H4 (cell line): ENCODE results near the gene CDT1. TPM values are rescaled to one million over a fixed set of nuclear protein-coding genes. Genes with fewer than 3 reads are reported as not detected.
"Not testable (repeated sequence)": the region's sequence is repeated elsewhere in the genome, so short reads cannot be mapped to it uniquely, and the experiment has no call there.

ENCODE experiments used
- DNase-seq: peaks from one replicate; pipeline ENCODE4 v3.0.0-alpha.2; 2015; ENCODE audit warnings: low spot score
- total RNA-seq: library from RNA; depleted of rRNA; stranded (reverse); fragments of >200 nt; shearing (Covaris generic); gene quantifications from 2 replicates; pipeline ENCODE4 v1.2.3, GENCODE V29; 2014

CDT1 gene
- total RNA-seq, 1 experiment from 2014 or later = 26.4 TPM

DNA sequence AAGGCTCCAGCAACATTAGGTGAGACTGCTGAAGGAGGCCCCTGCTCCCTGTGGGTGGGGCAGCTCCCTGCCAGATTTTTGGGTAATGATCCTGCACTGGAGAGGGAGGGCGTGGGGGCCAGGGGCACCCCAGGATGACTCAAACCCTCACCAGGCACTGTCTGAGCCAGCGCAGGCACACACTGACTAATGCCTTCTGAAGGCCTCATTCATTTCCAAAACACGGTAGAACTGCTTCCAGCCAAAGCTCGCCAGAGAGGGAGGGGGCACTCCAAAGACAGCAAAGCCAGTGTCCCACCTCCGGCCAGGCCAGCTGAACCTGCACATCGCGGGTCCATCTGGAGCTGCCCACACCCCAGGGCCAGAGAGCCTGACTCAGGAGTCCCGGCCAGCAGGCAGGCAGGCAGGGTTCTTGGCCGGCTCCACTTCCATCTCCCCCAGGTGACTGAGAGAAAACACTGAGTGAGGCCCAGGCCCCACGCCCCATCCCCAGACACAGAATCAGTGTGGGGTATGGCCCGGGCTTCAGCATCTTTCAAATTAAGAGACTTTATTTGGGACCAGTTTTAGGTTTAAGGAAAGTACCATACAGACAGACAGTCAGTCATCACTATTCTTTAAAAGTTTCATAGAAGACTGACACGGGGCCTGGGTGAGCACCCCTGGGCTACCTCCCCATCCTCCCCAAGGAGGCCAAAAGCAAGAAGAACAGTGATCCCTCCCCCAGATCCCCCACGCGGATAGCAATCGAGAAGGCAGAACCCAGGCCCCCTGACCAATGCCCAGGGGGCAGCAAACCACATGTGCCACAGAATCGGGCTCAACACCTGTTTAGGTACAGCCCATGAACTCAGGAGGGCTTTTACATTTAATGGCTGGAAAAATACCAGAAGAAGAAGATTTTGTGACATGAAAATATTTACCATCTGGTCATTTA lies 20.9 kb upstream of the CDT1 start:
- DNase-seq = no peak

DNA sequence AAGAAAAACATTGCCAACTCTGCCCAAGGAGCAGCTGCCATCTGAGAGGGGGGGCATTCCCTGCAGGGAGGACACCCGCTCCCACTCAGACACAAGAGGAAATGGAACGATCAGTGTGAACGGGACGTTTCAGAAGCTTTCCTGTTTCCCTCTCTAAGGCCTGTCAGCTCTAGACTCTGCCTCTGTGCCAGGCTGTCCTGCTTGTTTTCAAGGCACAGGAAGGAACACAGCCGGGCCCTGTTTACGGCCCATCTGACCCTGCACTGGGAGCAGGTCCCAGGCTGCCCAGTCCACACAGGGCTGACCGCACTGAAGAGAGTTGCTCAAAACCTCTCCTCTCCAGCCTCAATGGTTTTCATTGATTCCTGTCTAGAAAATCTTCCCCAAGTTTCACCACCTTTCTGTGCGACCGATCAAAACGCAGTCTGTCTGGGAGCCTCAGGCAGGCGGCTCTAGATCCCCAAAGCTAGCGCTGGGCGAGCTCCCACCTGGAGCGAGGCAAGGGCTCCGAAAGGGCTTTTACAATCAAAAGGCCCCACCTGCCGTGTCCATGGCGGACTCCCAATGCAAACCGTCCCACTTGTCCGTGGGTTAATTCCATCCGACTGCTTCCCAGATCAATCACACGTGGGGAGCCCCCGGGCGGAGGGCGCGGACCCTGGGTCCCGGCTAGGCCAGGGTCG lies 20.1 kb upstream of the CDT1 start:
- DNase-seq = no peak

DNA sequence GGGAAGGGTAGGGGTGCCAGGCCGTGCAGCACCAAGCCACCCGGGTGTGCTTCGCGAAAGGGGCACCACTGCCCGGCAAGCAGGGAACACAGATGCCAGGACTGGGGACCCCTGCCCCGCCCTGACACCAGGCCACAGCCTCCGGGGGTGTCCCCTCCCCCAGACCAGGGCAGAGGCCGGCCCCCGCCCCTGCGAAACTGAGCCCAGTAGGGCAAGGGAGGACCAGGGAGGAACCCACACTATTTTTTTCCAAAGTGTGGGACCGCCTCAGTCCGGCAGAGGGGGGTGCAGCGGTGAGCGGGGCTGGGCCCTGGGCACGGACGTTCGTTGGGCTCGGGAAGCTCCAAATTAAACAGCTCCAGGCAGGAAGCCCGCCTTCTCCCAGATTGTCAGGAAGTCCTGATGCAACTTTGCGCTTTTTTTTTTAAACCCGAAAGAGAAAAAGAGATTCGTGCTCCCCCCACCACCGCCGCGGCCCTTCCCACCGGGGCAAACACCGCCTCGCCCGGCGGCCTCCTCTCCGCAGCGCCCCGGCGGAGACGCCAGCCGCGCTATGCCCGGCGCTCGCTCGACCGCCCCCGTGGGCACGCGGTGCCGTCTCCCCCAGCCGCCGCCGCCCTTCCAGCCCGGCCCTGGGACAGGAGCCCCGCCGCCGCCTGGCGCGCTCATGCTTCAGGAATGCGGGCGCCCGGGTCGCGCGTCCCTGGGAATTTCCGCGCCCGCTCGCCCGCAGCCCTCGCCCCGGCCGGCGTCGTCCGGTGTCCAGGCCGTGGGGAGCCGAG lies 19.3 kb upstream of the CDT1 start:
- DNase-seq = peak; percentile 79

DNA sequence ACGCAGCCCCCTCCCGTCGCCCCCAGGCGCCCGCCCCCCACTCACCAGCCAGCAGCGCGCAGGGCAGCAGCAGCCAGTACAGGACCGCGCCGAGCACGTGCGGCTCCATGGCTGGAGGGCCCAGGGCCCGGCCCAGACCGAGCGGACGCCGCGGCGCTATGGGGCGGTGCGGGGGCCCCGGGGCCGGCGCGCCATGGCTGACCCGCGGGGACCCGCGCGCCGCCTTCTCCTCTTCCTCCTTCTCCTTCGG lies 18.8 kb upstream of the CDT1 start:
- no peak for DNase-seq

DNA sequence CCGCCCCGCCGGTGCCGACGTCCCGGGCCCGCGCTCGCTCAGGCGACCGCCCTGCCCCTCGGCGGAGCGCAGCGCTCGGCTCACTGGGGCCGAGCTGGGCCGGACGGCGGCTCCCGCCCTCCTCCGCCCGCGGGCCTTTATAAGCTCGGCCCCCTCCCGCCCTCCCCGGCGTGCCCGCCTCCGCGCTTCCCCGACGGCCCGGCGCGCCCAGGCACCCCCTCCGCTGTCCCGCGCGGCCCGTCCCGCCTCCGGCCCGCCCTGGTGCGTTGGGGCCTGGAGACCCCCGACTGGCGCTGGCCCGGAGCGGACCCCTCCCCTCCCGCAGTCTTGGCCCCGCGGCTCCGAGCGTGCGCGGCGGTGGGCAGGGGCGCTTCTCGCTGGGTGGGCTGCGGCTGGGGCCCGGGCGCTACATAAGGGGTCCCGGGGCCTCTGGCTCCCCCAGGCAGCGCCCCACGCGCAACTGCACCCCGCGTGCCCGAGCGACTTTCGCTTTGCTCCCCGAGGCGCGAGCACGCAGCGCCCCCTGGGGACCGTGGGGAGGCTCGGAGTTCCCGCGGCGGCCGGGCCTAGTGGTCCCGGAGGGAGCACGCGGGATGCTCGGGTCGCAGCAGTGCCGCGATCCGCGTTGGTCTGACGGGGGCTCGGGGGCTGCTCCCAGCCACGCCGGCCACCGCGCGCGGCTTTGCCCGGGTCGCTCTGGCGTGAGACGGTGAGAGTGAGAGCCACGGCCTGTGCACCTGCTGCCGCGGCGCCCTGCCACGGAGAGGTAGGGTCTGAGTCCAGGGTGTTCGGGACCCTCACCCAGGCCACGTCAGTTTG lies 18.3 kb upstream of the CDT1 start, which contains the start of gene PIEZO1:
Gene PIEZO1, minus strand, starts transcription at position 115 of the 819 bp plus-strand sequence. CDS start 256 bp downstream, outside the sequence.
- DNase-seq = no peak

DNA sequence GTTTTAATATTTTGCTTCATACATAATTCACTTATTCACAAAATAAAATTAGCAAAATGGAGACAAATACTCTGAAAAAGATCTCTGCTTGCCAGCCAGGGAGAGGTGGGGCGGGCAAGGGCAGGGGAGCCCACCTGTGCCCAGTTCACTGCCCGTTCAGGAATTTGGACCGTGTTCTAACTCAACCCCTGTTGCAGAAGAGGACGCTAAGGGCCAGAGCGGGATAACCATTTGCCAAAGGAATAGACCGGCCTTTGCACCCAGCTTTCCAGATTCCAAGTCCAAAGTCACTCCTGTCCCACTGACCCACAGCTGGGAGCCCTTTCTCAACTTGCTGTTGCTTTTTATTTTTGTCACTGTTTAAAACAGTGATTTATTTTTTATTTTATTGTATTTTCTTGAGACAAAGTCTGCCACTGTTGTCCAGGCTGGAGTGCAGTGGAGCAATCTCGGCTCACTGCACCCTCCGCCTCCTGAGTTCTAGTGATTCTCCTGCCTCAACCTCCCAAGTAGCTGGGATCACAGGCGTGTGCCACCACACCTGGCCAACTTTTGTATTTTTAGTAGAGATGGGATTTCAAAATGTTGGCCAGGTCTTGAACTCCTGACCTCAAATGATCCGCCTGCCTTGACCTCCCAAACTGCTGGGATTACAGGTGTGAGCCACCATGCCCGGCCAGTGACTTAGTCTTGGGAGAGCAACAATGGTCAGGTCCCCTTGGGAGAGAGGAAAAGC lies 15.8 kb upstream of the CDT1 start:
- no peak for DNase-seq

DNA sequence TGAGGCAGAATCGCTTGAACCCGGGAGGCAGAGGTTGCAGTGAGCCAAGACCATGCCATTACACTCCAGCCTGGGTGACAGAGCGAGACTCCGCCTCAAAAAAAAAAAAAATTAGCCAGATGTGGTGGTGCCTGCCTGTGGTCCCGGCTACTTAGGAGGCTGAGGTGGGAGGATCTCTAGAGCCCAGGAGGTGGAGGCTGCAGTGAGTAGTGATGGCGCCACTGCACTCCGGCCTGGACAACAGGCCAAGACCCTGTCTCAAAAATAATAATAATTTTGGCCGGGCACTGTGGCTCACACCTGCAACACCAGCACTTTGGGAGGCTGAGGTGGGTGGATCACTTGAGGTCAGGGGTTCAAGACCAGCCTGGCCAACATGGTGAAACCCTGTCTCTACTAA lies 14.8 kb upstream of the CDT1 start:
- DNase-seq = not testable (repeated sequence)

DNA sequence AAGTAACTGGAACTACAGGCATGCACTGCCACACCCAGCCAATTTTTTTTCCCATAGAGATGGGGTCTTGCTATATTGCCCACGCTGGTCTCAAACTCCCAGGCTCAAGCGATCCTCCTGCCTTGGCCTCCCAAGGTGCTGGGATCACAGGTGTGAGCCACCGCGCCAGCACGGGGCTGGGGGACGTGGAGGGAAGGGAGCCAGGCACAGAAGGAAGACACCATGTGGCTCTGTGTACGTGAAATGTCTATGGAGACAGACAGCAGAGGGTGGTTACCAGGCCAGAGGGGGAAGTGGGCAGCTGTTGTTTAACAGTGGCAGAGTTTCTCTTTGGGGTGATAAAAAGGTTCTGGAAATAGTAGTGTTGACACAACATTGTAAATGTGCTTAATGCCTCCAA lies 14.0 kb upstream of the CDT1 start:
- no peak for DNase-seq

DNA sequence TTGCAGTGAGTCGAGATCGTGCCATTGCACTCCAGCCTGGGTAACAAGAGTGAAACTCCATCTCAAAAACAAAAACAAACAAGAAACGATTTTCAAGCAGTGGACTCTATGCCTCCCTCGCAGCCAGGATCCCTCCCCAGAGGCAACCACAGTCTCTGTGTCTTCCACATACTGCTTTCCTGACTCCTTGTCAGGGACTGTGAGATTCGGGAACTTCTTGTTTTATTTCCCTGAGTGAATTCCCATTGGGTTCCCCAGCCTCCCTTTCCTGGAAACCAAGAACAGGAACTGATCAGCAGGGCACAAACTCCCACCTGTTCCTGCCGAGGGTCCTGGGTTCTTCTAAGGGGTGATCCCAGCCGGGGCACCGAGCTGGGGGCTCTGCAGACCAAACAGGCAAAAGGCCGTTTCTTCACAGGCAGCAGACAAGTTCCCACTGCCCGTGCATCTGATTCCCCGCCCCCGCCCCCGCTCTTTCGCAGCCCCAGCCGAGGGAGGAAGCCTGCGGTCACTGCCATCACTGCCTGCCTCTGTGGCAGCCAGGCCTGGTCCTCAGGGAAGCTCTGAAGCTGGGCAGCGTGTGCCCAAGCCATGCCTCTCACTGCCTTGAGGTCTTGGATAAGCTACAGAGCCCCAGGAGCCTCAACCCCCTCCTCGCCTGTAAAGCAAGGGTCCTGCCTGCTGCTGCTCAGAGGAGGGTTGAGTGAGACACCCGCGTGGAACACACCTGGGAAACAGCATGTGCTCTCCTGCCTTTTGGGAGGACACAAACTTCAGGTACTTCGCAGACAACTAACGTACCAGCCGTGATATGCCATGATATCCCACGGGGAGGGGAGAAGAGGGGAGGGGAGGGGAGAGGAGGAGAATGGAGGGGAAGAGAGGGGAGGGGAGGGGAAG lies 13.0 kb upstream of the CDT1 start:
- no peak for DNase-seq

DNA sequence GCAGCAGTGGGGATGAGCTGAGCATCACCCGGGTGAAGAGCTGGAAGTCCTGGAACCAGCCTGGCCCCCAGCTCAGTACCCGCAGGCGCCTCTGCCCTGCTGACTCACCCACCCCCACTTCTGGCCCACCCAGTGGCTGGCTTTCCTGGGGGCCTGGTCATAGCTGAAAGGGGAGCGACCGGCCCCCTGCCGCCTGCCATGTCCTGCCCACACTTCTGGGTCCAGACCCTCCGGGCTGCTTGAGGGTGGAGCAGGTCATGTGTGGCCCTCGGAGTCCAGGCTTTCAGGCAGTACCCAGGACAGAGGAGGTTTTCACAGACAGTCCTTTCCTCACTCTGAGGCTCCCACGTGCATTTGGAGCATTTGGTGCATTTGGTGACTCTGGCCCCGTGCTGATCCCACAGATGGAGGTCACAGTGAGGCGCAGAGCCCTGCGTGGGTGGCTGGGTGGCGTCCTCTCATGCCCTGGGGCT lies 11.5 kb upstream of the CDT1 start:
- DNase-seq = no peak

DNA sequence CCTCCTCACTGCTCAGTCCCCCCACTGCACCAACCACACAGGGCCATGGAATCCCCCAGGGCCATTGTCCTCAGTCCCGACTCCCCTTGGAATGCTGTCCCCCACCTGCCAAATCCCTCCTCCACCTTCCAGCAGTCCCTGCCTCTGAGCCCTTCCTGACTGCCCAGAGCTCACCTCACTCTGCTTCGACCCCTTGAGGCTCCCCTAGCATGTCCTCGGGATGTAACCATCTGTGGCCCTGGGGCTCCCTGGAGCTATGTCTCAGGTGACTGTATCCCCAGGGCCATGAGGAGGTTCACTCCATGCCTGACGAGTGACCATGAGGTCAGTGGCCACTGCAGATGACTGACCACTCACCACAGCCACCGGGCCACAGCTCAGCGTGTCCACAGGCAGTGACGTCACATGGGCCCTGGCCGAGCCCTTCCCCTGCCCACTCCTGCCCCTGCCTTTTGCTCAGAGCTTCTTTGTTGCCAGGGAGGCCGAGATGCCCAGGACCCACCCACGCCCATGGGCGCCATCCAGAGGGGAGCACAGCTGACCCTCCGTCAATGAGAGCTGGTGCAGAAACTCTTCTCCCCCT lies 10.8 kb upstream of the CDT1 start:
- no peak for DNase-seq

DNA sequence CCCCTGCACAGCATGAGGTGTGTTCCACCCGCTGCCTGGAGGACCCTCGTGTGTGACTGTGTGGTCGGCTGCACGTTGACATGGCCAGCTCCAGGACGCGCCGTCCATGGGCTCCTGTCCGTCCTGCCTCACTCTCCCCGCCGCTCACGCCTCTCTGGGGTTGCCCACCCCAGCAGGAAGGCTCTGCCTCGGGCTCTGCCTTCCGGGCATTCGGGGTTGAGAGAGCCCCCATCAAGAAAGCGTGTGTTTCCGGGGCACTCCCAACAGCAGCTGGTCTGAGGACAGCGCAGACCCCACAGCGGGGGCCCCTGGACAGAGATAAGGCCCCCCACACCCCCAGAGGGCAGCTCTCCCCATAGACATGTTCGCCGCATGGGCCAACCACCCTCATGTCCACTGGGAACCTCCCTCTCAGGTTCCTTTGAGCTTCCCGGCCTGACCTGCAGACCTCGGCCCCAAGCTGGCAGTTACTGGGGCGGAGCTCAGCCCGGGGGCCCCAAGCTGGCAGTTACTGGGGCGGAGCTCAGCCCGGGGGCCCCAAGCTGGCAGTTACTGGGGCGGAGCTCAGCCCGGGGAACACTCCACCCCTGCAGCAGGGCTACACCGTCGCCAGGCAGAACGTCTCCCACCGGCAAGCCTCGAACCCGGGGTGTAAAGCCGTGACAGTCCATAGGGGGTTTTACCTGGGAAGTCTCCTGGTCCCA lies 10.2 kb upstream of the CDT1 start:
- no peak for DNase-seq

DNA sequence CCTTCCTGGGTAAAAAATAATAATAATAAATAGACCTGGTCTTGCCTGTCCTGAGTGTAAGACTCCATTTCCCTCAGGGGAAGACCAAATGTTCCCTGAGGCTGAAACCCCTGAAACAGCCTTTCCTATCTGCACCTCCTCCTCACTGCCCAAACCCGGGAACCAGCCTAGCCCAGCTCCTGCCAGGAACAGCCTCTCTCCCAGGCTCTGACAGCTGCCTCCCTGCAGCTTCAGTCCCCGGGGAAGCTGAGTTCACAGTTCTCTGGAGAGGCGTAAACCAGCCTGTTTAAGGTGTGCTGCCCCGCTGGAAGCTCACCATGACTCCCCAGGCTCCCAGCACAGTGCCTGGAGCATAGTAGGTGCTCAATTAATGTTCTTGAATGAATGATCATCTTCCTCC lies 7.3 kb upstream of the CDT1 start:
- DNase-seq = no peak

DNA sequence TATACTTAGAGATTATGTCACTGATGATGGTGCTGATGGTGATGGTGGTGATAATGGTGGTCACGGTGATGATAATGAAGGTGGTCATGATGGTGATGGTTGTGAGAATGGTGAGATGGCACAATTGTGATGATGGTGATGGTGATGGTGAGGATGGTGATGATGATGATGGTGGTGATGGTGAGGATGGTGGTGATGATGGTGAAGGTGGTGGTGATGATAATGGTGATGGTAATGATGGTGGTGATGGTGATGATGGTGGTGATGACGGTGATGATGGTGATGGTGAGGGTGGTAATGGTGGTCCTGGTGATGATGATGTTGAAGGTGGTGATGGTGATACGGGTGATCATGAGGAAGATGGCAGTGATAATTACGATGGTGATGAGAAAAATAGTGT lies 5.5 kb upstream of the CDT1 start:
- DNase-seq = no peak

DNA sequence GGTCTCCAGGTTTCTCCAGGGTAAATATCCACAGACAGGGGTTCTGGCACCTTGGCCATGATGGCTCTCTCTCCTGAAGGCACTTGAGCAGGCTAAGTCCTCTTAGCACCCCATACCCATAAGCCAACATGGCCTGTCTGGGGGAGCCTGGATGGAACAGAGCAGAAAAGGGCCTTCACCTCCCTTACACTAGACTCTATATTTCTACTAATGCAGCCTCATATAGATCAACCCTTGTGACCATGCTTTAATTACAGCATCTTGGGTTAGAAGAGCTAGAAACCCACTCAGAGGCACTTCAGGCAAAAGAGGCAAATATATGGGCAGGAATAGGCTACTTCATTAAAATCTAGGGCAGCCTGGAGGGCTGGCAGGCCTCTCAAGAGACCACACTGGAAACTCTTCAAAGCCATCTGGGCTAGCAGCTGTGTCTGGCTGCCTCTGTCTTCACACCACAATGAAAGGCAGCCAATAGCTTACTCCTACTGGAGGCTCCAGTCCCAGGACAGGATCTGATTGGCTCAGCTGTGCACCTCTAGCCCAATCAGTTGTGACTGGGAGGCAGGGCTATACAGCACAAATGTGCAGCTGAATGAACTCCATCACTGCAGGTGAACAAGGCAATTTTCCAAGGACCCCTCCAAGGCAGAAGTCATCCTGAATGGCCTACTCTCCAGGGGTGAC lies 4.7 kb upstream of the CDT1 start:
- DNase-seq = no peak

DNA sequence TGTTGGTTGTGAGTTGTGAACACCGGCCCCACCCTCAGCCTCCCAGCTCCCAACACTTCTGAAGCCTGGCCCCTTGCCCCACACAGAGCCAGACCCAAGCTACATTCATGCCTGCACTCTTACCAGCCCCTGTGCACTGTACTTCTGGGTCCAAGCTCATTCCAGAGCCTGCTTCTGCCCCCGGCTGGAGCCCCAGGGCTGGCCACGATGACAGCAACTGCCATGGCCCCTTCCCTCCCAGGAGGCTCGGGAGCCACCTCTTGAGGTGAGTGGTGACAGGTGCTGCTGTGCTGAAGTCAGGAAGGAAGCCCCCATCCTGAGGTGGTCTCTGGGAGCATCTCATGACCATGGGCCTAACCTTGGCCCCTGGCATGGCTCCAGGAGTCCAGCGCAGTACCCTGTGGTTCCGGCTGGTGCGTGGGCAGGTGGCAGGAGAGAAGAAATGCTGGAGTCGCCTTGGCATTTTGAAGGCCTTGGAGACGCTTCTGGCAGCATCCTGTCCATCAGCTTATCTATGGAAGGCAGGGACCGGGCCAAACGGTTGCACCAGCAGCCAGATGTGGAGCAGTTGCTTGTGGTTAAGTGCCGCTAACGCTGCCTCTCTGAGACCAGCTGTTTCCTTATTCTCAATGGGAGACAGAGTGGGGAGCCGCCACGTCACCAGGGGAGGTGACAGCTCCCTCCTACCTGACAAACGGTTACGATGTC lies 3.9 kb upstream of the CDT1 start:
- no peak for DNase-seq

DNA sequence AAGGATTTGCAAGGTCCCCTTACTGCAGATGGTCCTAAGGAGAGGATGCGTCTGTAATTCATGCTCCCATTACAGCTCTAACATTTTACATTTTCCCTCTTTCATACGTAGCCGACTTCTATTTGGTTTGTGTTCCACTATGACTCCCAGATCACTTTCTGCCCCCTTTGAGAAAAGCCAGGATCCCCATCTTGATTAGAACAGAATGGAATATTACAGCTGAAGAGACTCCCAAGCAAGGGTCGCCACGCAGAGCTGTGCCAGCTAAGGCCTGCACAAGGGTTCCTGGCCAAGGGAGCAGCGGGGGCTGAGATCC lies 3.4 kb upstream of the CDT1 start:
- DNase-seq = no peak

DNA sequence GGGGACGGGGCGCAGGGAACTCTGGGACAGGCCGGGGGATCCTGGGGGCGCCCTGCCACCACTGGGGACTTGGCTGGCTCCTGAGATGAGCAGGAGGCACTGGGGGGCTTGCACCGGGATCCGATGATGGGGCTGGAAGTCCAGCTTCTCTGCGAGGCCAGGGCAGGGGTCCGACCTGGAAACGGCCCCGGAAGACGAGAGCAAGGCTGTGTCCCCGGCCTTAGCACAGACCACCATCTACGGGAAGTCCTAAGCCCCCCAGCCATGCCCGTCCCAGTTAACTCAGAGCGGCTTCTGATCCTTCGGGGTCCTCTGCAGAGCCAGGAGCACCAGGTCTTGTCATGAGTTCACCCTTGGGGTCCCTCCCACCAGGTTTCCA lies 573 bp downstream of the CDT1 start:
- no peak for DNase-seq
